K562 (cell line): ENCODE measurements around the gene PLCB1. TPM values are rescaled to one million over a fixed set of nuclear protein-coding genes. Genes with fewer than 3 reads are reported as not detected.

Source experiments
- ATAC-seq: fragments of 200-7000 bp; cut with Tn5 transposase; 3 replicates; pipeline ENCODE4 v1.9.1; 2020; ENCODE audit warnings: moderate library complexity
- BruUV-seq: library from RNA; stranded (reverse); fragments of 400-500 nt; replicated peaks from 2 replicates; lab custom pipeline; 2021; lab: Mats Ljungman, UMichigan
- CTCF ChIA-PET: fragments of 300-600 bp; formaldehyde crosslinking; extraction: SDS; loops from one replicate; lab custom pipeline; 2021; ENCODE audit warnings: low intra/inter-chr PET ratio; lab: Yijun Ruan, JAX
- POLR2A ChIA-PET: fragments of 300-600, 350-650 bp; sonication (Branson Sonifier 250); formaldehyde crosslinking; extraction: SDS; loops from one replicate; lab custom pipeline; 2021; ENCODE audit warnings: antibody characterized with exemption, inconsistent platforms; lab: Yijun Ruan, JAX
- DNase-seq, 4 experiments: peaks; one replicate each; pipeline versions ENCODE4 v3.0.0 to v3.0.0-alpha.2; 2011 to 2018; ENCODE audit warnings: low spot score in 3 of 4, mixed read lengths in 3 of 4; ENCODE audit errors: extremely low read depth in 1 of 4
- FAIRE-seq: peaks from 2 replicates; lab custom pipeline; 2011; peaks lifted over from hg19 to GRCh38; lab: Jason Lieb, UNC
- H2AFZ ChIP-seq: 2 replicates; pipeline ENCODE4 v1.6.0; 2011; ENCODE audit warnings: low read depth, low read length, control low read depth, inconsistent platforms
- H3K27ac ChIP-seq: fragments of 200-600 bp; 3 replicates; pipeline ENCODE4 v1.8.0; 2011; ENCODE audit warnings: low read depth, mild to moderate bottlenecking, control low read depth, inconsistent platforms, low read length, moderate library complexity, mixed read lengths; ENCODE audit errors: extremely low read depth
- H3K27me3 ChIP-seq, 2 experiments: fragments of 300-600 bp in 1 of 2; 2 replicates in 1 of 2; 3 replicates in 1 of 2; pipeline versions ENCODE4 v1.6.0 to v1.8.0; 2011; ENCODE audit warnings: inconsistent platforms in 2 of 2, low read length in 2 of 2, mild to moderate bottlenecking in 1 of 2, mixed read lengths in 1 of 2, moderate library complexity in 1 of 2; ENCODE audit not compliant: control insufficient read depth in 2 of 2, insufficient read depth in 2 of 2
- H3K36me3 ChIP-seq: fragments of 300-600 bp; 3 replicates; pipeline ENCODE4 v1.8.0; 2011; ENCODE audit warnings: mild to moderate bottlenecking, low read length, inconsistent platforms; ENCODE audit not compliant: control insufficient read depth, insufficient read depth
- H3K4me1 ChIP-seq, 2 experiments: fragments of 200-600 bp in 1 of 2; replicated peaks in 1 of 2; 2 replicates in 1 of 2; 3 replicates in 1 of 2; pipeline versions ENCODE4 v1.5.1 to v1.8.0; 2011; ENCODE audit warnings: inconsistent platforms in 2 of 2, low read length in 2 of 2, mild to moderate bottlenecking in 1 of 2, mixed read lengths in 1 of 2, moderate library complexity in 1 of 2; ENCODE audit not compliant: control insufficient read depth in 2 of 2, insufficient read depth in 2 of 2
- H3K4me2 ChIP-seq: 2 replicates; pipeline ENCODE4 v1.6.1; 2011; ENCODE audit warnings: low read length, control low read depth, inconsistent platforms, mixed read lengths; ENCODE audit not compliant: insufficient read depth
- H3K4me3 ChIP-seq: fragments of 200-600 bp; sonication (generic), shearing (Covaris generic); 2 replicates; pipeline ENCODE4 v1.5.1; 2016; ENCODE audit warnings: control low read depth, inconsistent platforms
- H3K79me2 ChIP-seq: fragments of 200-600 bp; 3 replicates; pipeline ENCODE4 v1.8.0; 2011; ENCODE audit warnings: low read length, inconsistent platforms; ENCODE audit not compliant: control insufficient read depth, insufficient read depth
- H3K9ac ChIP-seq, 2 experiments: 2 replicates each; pipeline versions ENCODE4 v1.6.0 to v1.6.1; 2011; ENCODE audit warnings: low read depth in 2 of 2, low read length in 2 of 2, control low read depth in 1 of 2, inconsistent platforms in 1 of 2, mild to moderate bottlenecking in 1 of 2, mixed read lengths in 1 of 2; ENCODE audit not compliant: insufficient read depth in 1 of 2
- H3K9me1 ChIP-seq: one replicate; pipeline ENCODE4 v1.6.0; 2011; ENCODE audit warnings: inconsistent platforms, mild to moderate bottlenecking, low read length, moderate library complexity; ENCODE audit not compliant: control insufficient read depth, insufficient read depth
- H3K9me3 ChIP-seq: replicated peaks from 2 replicates; pipeline ENCODE4 v1.5.1; 2011; ENCODE audit warnings: low read depth, low read length, inconsistent platforms; ENCODE audit not compliant: control insufficient read depth, insufficient read depth
- H4K20me1 ChIP-seq: replicated peaks from 2 replicates; pipeline ENCODE4 v1.6.1; 2011; ENCODE audit warnings: low read length, inconsistent platforms, mixed read lengths; ENCODE audit not compliant: control insufficient read depth, insufficient read depth
- ELK3 ChIP-seq: fragments of 450-650 bp; formaldehyde crosslinking; IDR thresholded peaks from 2 replicates; pipeline ENCODE4 v1.4.0; 2020; ENCODE audit warnings: mild to moderate bottlenecking
- HDAC2 ChIP-seq: fragments of 450-650 bp; IDR thresholded peaks from 2 replicates; pipeline ENCODE4 v1.6.1; 2016; ENCODE audit warnings: mild to moderate bottlenecking
- HOXB6 ChIP-seq: fragments of 250-450 bp; sonication (Bioruptor Pico); IDR thresholded peaks from 2 replicates; pipeline ENCODE4 v1.5.1; 2022; ENCODE audit warnings: mild to moderate bottlenecking, borderline replicate concordance
- MAX ChIP-seq: sonication (generic); formaldehyde crosslinking; IDR thresholded peaks from 2 replicates; pipeline ENCODE4 v1.9.0; 2022; ENCODE audit warnings: mild to moderate bottlenecking, missing genetic modification reagents
- NFE2L1 ChIP-seq: fragments of 450-650 bp; IDR thresholded peaks from 2 replicates; pipeline ENCODE4 v1.6.1; 2016; ENCODE audit warnings: missing genetic modification characterization, low read depth, mild to moderate bottlenecking, missing compliant biosample characterization, moderate library complexity, borderline replicate concordance
- SLC30A9 ChIP-seq: fragments of 250-450 bp; sonication (Bioruptor Pico); IDR thresholded peaks from 2 replicates; pipeline ENCODE4 v1.8.0; 2022; ENCODE audit warnings: mild to moderate bottlenecking, moderate library complexity
- TCF15 ChIP-seq: fragments of 250-450 bp; sonication (Bioruptor Pico); IDR thresholded peaks from 2 replicates; pipeline ENCODE4 v1.8.0; 2022; ENCODE audit warnings: moderate library complexity, mild to moderate bottlenecking, inconsistent platforms
- ZC3H11A ChIP-seq: IDR thresholded peaks from 2 replicates; pipeline ENCODE4 v1.6.1; 2012; ENCODE audit warnings: low read depth, low read length, improper control_type of control experiment
- ZKSCAN8 ChIP-seq: fragments of 200-800 bp; sonication (Bioruptor generic); IDR thresholded peaks from 2 replicates; pipeline ENCODE4 v1.6.1; 2016; ENCODE audit warnings: missing genetic modification characterization, missing compliant biosample characterization
- ZNF143 ChIP-seq: sonication (generic); formaldehyde crosslinking; IDR thresholded peaks from 2 replicates; pipeline ENCODE4 v1.9.0; 2022; ENCODE audit warnings: mild to moderate bottlenecking, missing genetic modification reagents
- ZNF175 ChIP-seq: fragments of 200-800 bp; sonication (Bioruptor generic); IDR thresholded peaks from 2 replicates; pipeline ENCODE4 v1.6.1; 2016; ENCODE audit warnings: low read depth, mild to moderate bottlenecking, missing genetic modification characterization, missing compliant biosample characterization
- WGBS: fragments of 100-300 bp; shearing (Covaris generic); methylation state at CpG from one replicate; pipeline ENCODE4 v1.1.6; 2016; ENCODE audit warnings: low coverage, mixed read lengths; ENCODE audit not compliant: insufficient coverage; ENCODE audit errors: missing lambda C conversion rate; 5-methylcytosine and 5-hydroxymethylcytosine counted together
- in situ Hi-C: fragments of 300-500 bp; cut with MboI; formaldehyde crosslinking; loops from 4 replicates; pipeline ENCODE4 v1.15.0; 2018; ENCODE audit warnings: inconsistent platforms, mixed read lengths
- intact Hi-C: fragments of 100-400 bp; cut with micrococcal nuclease; formaldehyde crosslinking; loops from 2 replicates; pipeline ENCODE4 v1.14.2; 2022
- polyA plus RNA-seq, 8 experiments: library from polyadenylated mRNA; depleted of rRNA in 4 of 8; stranded (reverse) in 5 of 8; unstranded in 3 of 8; fragments of >200 nt; fragmentation: Nextera tagmentation in 2 of 8; fragmentation: Illumina TruSeq in 1 of 8; extraction: Ambion mirVana in 2 of 8; extraction: Trizol in 1 of 8; gene quantifications; 2 replicates each; pipeline versions ENCODE4 v1.2.1 to v1.2.3, GENCODE V29; 2011 to 2014; ENCODE audit warnings: inconsistent platforms in 1 of 8, missing spikeins in 1 of 8
- total RNA-seq, 7 experiments: library from RNA; depleted of rRNA in 6 of 7; stranded (reverse); fragments of >200 nt in 6 of 7; fragmentation: Illumina TruSeq in 2 of 7; extraction: Trizol in 2 of 7; gene quantifications; 2 replicates each; pipeline versions ENCODE4 v1.2.1 to v1.2.3, GENCODE V29; 2011 to 2021; ENCODE audit warnings: low replicate concordance in 1 of 7

PLCB1 gene
- total and polyA plus RNA-seq, 9 of the 15 experiments (the other 6 are each of a cell fraction or from before 2014, with no cell fraction given): 0.34 to 3.1 (median 1.3) TPM

- in situ Hi-C loops: no loop called here
- ChIA-PET POLR2A (no interaction called here), CTCF (no interaction called here)
- BruUV-seq: no TSS peak
- TF ChIP-seq ZC3H11A: no peak
- no peak for TF ChIP-seq NFE2L1 (tag)
- no peak for TF ChIP-seq MAX (CRISPR knock-in tag)
- no peak for TF ChIP-seq ZNF143 (CRISPR knock-in tag)
- TF ChIP-seq ZKSCAN8 (CRISPR knock-in tag): no peak
- no peak for TF ChIP-seq ELK3 (CRISPR knock-in tag)
- TF ChIP-seq HOXB6 (CRISPR knock-in tag): no peak
- no peak for TF ChIP-seq HDAC2
- TF ChIP-seq SLC30A9 (CRISPR knock-in tag): no peak
- no peak for TF ChIP-seq ZNF175 (CRISPR knock-in tag)
- no peak for TF ChIP-seq TCF15 (CRISPR knock-in tag)
- Histone ChIP-seq H3K36me3 (no peaks in the 10 kb centered on the region), H3K9me3 (no peaks in the 10 kb centered on the region), H3K79me2 (no peaks in the 10 kb centered on the region), H3K9ac (no peak overlapping the region), H4K20me1 (no peaks in the 10 kb centered on the region), H3K27ac (no peak overlapping the region), H3K27me3 (no peaks in the 10 kb centered on the region), H2AFZ (no peak overlapping the region), H3K9me1 (no peaks in the 10 kb centered on the region), H3K4me1 (no peaks in the 10 kb centered on the region), H3K4me3 (no peak overlapping the region), H3K4me2 (no peak overlapping the region)
- no peak for ATAC-seq
- intact Hi-C loops: no loop called here
- FAIRE-seq: no peak
- DNase-seq: no peak
- 5% methylated on average over 3 of the region's 4 CpGs for WGBS
These were observed 31.5 kb downstream of the PLCB1 start for GRCh38 chr20:8163543-8163942.
